KMS-11 (cell line): ENCODE measurements around the gene SLC6A9.

Experiments used
- H2AFZ ChIP-seq: fragments of 200-600 bp; sonication (generic); 2 replicates; pipeline ENCODE4 v1.6.1; 2016; ENCODE audit warnings: antibody characterized with exemption, mixed run types, low read depth
- H3K27ac ChIP-seq: fragments of 200-600 bp; sonication (generic); 2 replicates; pipeline ENCODE4 v1.6.1; 2016; ENCODE audit warnings: mild to moderate bottlenecking, mixed run types
- H3K27me3 ChIP-seq: fragments of 200-600 bp; sonication (generic); 2 replicates; pipeline ENCODE4 v1.6.1; 2017; ENCODE audit warnings: mild to moderate bottlenecking, low read depth, mixed run types, moderate library complexity; ENCODE audit not compliant: insufficient read depth
- H3K36me3 ChIP-seq: fragments of 200-600 bp; sonication (generic); 2 replicates; pipeline ENCODE4 v1.6.1; 2017; ENCODE audit warnings: mild to moderate bottlenecking, mixed run types; ENCODE audit not compliant: insufficient read depth
- H3K4me1 ChIP-seq: fragments of 200-600 bp; sonication (generic); 2 replicates; pipeline ENCODE4 v1.6.1; 2016; ENCODE audit warnings: mild to moderate bottlenecking, low read depth, mixed run types; ENCODE audit not compliant: poor library complexity, severe bottlenecking
- H3K4me2 ChIP-seq: fragments of 200-600 bp; sonication (generic); 2 replicates; pipeline ENCODE4 v1.7.0; 2016; ENCODE audit warnings: mild to moderate bottlenecking, mixed run types
- H3K4me3 ChIP-seq: fragments of 200-600 bp; sonication (generic); IDR thresholded peaks from 2 replicates; pipeline ENCODE4 v1.6.1; 2017; ENCODE audit warnings: low read depth, low read length, mixed read lengths; ENCODE audit not compliant: insufficient read depth
- H3K79me2 ChIP-seq: fragments of 200-600 bp; sonication (generic); 2 replicates; pipeline ENCODE4 v1.6.1; 2016; ENCODE audit warnings: low read depth, mixed run types; ENCODE audit not compliant: insufficient read depth
- H3K9ac ChIP-seq: fragments of 200-600 bp; sonication (generic); 2 replicates; pipeline ENCODE4 v1.6.1; 2016; ENCODE audit warnings: mild to moderate bottlenecking, mixed run types
- H4K20me1 ChIP-seq: fragments of 200-600 bp; sonication (generic); 2 replicates; pipeline ENCODE4 v1.6.1; 2016; ENCODE audit warnings: mild to moderate bottlenecking, mixed run types; ENCODE audit not compliant: insufficient read depth
- CTCF ChIP-seq: fragments of 200-600 bp; sonication (generic); conservative IDR thresholded peaks from 2 replicates; pipeline ENCODE4 v1.6.1; 2017; ENCODE audit warnings: low read depth, mild to moderate bottlenecking, antibody characterized with exemption, low read length, moderate library complexity, mixed read lengths

Gene SLC6A9

GRCh38 chr1:44048532-44049215 is 17.4 kb upstream of the SLC6A9 start:
- Histone ChIP-seq H3K4me2 (no peak overlapping the region), H3K79me2 (no peaks in the 10 kb centered on the region), H3K4me1 (no peaks in the 10 kb centered on the region), H3K27ac (no peak overlapping the region), H2AFZ (no peak overlapping the region), H3K27me3 (no peaks in the 10 kb centered on the region), H3K4me3 (no peak overlapping the region), H4K20me1 (no peaks in the 10 kb centered on the region), H3K36me3 (no peaks in the 10 kb centered on the region), H3K9ac (no peak overlapping the region)
- no peak for TF ChIP-seq CTCF

DNA sequence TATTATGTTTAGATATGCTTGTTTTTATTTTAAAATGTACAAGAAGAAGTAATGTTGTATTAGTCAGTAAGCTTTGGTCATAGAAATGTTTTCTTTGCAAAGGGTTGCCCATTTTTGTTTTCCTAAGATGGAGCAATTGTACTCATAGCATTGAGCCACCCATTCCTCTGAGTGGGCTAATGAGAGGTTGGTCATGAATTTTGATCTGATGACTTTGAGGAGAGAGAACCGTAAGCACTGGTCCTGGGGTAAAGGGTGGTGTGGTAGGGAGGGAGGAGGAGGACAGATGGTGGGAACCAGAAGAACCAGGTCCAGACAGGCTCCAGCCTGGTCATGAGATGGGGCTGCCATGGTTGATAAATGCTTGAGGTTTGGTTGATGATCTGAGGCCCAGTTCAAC is 15.9 kb upstream of the SLC6A9 start:
- Histone ChIP-seq H3K79me2 (no peaks in the 10 kb centered on the region), H3K4me3 (no peak overlapping the region), H3K4me1 (no peaks in the 10 kb centered on the region), H3K4me2 (no peak overlapping the region), H3K36me3 (no peaks in the 10 kb centered on the region), H3K9ac (no peak overlapping the region), H2AFZ (peak overlapping the region; percentile 72; the same call in 1 of the 2 replicates), H3K27ac (no peak overlapping the region), H4K20me1 (no peaks in the 10 kb centered on the region), H3K27me3 (no peaks in the 10 kb centered on the region)
- no peak for TF ChIP-seq CTCF

- no peak overlapping the region for H3K4me2 ChIP-seq
- H3K27me3 ChIP-seq = no peaks in the 10 kb centered on the region
- H3K9ac ChIP-seq = no peak overlapping the region
- H3K79me2 ChIP-seq = no peaks in the 10 kb centered on the region
- H2AFZ ChIP-seq = no peak overlapping the region
- no peaks in the 10 kb centered on the region for H3K4me1 ChIP-seq
- H4K20me1 ChIP-seq = no peaks in the 10 kb centered on the region
- H3K27ac ChIP-seq = no peak overlapping the region
- TF ChIP-seq CTCF = no peak
- H3K36me3 ChIP-seq = no peaks in the 10 kb centered on the region
- H3K4me3 ChIP-seq = no peak overlapping the region
Observed at GRCh38 chr1:44045064-44045463, 13.8 kb upstream of the SLC6A9 start.

GRCh38 chr1:44044071-44044801 is 13.0 kb upstream of the SLC6A9 start:
- Histone ChIP-seq H3K4me2 (no peak overlapping the region), H3K36me3 (no peaks in the 10 kb centered on the region), H3K4me1 (no peaks in the 10 kb centered on the region), H4K20me1 (no peaks in the 10 kb centered on the region), H2AFZ (no peak overlapping the region), H3K27me3 (no peaks in the 10 kb centered on the region), H3K79me2 (no peaks in the 10 kb centered on the region), H3K27ac (no peak overlapping the region), H3K4me3 (no peak overlapping the region), H3K9ac (no peak overlapping the region)
- no peak for TF ChIP-seq CTCF
